GM19239 (cell line): ENCODE data around the gene UNC45B.
"Not testable (repeated sequence)": the region's sequence is repeated elsewhere in the genome, so short reads cannot be mapped to it uniquely, and the experiment has no call there.

Experiments
- DNase-seq: peaks from one replicate; pipeline ENCODE4 v3.0.0; 2011; ENCODE audit warnings: low spot score; ENCODE audit not compliant: insufficient read length
- FAIRE-seq: peaks from 2 replicates; lab custom pipeline; 2011; peaks lifted over from hg19 to GRCh38; lab: Jason Lieb, UNC

UNC45B gene

GRCh38 chr17:35135322-35135721, 12.3 kb upstream of the UNC45B start:
- FAIRE-seq, result no peak

DNA sequence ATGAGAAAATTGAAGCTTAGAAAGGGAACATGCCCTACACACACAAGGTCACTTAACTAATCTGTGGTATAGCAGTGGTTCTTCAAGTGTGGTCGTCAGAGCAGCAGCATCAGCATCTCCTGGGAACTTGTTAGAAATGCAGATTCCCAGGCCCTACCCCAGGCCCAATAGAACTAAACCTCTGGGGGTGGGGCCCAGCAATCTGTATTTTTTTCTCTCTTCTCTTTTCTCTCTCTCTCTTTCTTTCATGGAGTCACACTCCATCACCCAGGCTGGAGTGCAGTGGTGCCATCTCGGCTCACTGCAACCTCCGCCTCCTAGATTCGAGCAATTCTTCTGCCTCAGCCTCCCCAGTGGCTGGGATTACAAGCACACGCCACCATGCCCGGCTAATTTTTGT, 9.4 kb upstream of the UNC45B start:
- no peak for FAIRE-seq
- DNase-seq, result no peak

More at GRCh38 chr17:35135322-35135721, 12.3 kb upstream of the UNC45B start:
- DNase-seq, result no peak

GRCh38 chr17:35141681-35142466, 5.7 kb upstream of the UNC45B start, which contains the start of gene NLE1:
Gene NLE1, minus strand, starts transcription at chr17:35142303. Its CDS starts 28 bp downstream, at chr17:35142275.
- peak; percentile 40 for FAIRE-seq
- DNase-seq, result peak; percentile 93

- DNase-seq (no peak), FAIRE-seq (no peak)
Observed at GRCh38 chr17:35142467-35142796, 5.2 kb upstream of the UNC45B start.

DNA sequence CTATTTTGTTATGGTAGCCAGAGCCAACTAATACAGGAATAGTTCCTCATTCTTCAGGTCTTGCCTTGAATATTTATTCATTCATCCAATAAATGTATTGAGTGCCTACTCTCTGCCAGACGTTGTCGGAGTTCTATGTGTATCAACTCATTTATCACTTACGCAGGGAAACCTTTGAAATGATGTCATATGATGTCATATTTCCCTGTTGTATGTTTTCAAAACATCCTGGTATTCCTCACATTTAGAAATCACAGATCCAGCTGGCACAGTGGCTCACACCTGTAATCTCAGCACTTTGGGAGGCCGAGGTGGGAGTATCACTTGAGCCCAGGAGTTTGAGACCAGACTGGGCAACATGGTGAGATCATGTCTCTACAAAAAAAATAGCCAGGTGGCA, 2.8 kb upstream of the UNC45B start:
- FAIRE-seq (no peak), DNase-seq (no peak)

DNA sequence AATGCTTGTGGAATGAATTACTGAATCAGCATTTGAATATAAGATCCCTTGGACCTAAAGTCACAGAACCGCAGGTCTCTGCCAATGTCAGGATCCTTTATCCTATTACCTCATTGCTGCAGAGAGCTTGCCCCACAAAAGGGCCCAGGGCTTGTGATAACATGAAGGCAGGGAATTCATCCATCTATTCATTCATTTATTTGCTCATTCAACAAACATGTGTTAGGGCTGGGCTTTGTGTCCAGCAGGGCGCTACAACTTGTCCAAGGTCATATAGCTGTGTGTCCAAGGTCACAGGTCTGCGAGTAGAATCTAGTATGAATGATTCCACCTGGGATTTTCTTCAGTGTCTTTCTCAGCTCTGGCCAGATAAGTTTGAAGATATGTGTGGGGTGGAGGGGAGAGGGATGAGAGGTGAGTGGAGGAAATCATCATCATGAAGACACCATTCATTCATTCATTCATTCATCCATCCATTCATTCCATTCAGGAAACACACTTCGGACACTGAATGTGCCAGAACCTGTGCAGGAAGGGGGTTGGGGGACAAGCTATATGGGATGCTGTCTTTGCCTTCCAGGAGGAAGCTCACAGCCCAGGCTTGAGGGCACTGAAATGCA, 1.3 kb upstream of the UNC45B start:
- no peak for FAIRE-seq
- DNase-seq, result no peak

GRCh38 chr17:35148144-35148543, 527 bp downstream of the UNC45B start:
- no peak for DNase-seq

DNA sequence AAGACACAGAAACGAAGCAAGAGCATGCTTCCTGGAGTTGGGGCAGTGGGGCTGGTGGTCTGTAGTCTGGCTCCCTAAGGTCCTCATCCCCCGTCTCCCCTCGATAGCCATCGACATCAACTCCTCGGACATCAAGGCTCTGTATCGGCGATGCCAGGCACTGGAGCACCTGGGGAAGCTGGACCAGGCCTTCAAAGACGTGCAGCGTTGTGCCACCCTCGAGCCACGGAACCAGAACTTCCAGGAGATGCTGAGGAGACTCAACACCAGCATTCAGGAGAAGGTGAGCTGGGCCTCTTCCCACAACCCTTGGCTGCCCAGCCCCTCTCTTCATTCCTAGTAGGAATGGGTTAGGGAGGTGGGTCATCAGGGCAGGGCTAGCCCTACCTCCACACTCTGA, 2.3 kb downstream of the UNC45B start:
- no peak for FAIRE-seq
- DNase-seq, result no peak

More at GRCh38 chr17:35148144-35148543, 527 bp downstream of the UNC45B start:
- FAIRE-seq, result no peak

DNA sequence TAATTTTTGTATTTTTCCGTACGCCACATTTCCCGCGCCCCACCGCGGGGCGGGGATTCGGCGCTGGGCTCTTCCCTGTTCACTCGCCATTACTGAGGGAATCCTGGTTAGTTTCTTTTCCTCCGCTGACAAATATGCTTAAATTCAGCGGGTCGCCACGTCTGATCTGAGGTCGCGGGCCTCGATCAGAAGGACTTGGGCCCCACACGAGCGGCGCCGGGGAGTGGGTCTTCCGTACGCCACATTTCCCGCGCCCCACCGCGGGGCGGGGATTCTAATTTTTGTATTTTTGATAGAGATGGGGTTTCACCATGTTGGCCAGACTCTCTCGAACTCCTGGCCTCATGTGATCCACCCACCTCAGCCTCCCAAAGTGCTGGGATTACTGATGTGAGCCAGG, 3.5 kb downstream of the UNC45B start:
- not testable (repeated sequence) for FAIRE-seq, DNase-seq

GRCh38 chr17:35152421-35153140, 5.0 kb downstream of the UNC45B start:
- FAIRE-seq, result no peak
- DNase-seq, result no peak

- FAIRE-seq (no peak), DNase-seq (no peak)
Observed at GRCh38 chr17:35154196-35155165, 6.9 kb downstream of the UNC45B start.

GRCh38 chr17:35155246-35155645, 7.6 kb downstream of the UNC45B start:
- FAIRE-seq (no peak), DNase-seq (no peak)

GRCh38 chr17:35159940-35160339, 12.3 kb downstream of the UNC45B start:
- DNase-seq (no peak), FAIRE-seq (no peak)

DNA sequence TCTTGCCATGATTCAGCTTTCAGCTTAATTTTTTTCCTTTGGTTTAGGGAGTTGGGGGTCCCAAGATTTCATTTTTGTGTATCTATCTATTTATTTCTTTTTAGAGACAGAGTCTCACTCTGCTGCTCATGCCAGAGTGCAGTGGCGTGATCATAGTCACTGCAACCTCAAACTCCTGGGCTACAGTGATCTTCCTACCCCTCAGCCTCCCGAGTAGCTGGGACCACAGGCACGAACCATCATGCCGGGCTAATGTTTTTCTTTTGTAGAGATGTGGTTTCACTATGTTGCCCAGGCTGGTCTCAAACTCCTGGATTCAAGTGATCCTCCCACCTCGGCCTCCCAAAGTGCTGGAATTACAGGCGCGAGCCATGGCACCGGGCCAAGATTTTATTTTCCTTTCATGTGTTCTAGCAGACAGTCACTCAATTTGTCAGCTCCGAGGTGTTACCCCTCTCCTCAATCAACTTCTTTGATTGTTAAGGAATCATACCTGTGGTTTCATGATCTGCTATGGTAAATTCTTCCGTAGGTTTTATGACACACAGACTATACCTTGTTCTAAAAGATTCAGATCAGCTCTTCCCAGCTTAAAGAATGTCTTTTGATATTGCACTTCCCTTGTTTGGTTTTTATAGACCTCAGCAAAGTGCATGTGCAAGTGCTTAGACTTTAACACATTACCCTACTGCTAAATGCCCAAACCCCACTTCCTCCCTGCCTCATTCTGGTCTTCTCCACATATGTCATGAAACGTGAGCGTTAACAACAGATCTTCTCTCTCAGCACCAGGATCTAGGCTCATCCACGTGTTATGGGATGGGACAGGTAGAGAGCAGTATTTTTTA, 13.0 kb downstream of the UNC45B start:
- no peak for FAIRE-seq
- no peak for DNase-seq

DNA sequence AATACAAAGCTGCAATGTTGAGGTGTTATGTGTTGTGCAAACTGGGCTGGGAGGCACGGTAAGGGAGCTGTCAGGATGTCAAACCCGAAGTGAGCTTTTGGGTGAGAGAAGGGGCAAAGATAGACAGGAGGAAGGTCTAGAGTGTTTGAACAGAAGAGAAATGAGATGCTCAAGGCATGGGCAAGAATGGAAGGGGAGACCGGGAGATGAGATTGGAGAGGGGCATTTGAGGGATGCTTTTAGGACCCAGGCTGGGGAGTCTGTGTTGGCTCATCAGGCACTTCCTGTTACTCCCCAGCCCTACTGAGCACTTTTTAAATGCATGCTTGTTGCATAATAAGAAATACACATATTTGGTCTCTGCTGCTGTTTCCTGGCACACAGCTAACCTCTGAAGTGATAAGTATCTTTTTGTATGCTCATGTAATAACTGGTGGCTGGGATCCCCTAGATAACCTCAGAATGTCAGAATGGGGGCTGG, 13.7 kb downstream of the UNC45B start:
- FAIRE-seq (no peak), DNase-seq (no peak)

GRCh38 chr17:35162755-35163154, 15.1 kb downstream of the UNC45B start:
- no peak for DNase-seq
- no peak for FAIRE-seq

DNA sequence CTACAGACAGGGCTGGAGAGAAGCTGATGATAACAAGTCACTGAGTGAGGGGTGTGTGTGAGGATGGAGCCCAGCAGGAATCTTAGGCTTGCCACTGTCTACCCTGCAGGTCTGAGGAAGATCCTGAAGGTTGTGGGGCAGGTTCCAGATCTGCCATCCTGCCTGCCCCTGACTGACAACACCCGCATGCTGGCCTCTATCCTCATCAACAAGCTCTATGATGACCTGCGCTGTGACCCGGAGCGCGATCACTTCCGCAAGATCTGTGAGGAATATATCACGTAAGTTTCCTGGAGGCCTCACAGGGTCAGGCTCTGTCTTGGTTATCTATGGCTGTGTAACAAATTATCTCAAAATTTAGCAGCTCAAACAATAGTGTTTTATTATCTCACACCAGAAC, 16.3 kb downstream of the UNC45B start:
- FAIRE-seq (no peak), DNase-seq (no peak)

DNA sequence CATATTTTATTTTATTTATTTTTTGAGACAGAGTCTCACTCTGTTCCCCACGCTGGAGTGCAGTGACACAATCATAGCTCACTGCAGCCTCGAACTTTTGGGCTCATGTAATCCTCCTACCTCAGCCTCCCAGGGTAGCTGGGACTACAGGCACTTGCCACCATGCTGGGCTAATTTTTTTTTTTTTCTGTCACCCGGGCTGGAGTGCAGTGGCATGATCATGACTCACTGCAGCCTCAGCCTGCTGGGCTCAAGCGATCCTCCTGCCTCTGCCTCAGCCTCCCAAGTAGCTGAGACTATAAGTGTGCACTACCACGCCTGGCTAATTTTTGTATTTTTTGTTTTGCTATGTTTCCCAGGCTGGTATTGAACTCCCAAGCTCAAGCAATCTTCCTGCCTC, 17.1 kb downstream of the UNC45B start:
- FAIRE-seq (no peak), DNase-seq (no peak)

DNA sequence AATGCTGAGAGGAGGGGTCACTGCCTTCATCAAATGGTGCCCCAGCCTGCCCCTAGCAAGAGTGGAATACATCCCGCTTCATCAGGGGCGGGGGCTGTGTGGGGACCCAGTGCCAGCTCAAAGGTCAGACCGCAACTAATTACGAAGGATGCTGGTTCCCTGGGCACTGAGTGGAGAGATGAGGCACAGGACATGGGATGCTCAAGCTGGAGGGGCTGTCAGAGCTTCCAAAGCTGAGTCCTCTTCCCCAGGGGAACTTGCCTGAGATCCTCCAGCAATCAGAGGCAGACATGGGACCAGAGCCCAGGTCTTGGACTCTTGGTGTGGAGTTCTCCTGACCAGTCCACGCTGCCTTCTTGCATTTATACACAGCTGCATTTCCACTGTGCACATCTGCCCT, 18.9 kb downstream of the UNC45B start:
- no peak for DNase-seq
- FAIRE-seq, result no peak
